ENCODE measurements around the gene IGF2. TPM values are rescaled to one million over a fixed set of nuclear protein-coding genes. Genes with fewer than 3 reads are reported as not detected.
"Not testable (repeated sequence)": the region's sequence is repeated elsewhere in the genome, so short reads cannot be mapped to it uniquely, and the experiment has no call there.

Gene IGF2
- total RNA-seq, 1 donor from 2014 or later = 6.7 TPM

GRCh38 chr11:2124736-2125484, 14.3 kb downstream of the IGF2 start:
- not testable (repeated sequence) for DNase-seq (ENCODE audit: low read depth in 2 of 2)

- DNase-seq (ENCODE audit: low read depth in 2 of 2) = no peak
Observed at GRCh38 chr11:2123628-2123960, 15.6 kb downstream of the IGF2 start.

GRCh38 chr11:2122907-2123627, 16.1 kb downstream of the IGF2 start:
- DNase-seq (ENCODE audit: low read depth in 2 of 2) = peak in 1 of 2 donors; percentile 19

GRCh38 chr11:2122222-2122906, 16.8 kb downstream of the IGF2 start:
- DNase-seq (ENCODE audit: low read depth in 2 of 2) = peak in 1 of 2 donors; percentile 22

- no peak for DNase-seq (ENCODE audit: low read depth in 2 of 2)
Observed at GRCh38 chr11:2121227-2122130, 17.7 kb downstream of the IGF2 start.

- DNase-seq (ENCODE audit: low read depth in 2 of 2) = no peak
Observed at GRCh38 chr11:2120359-2121100, 18.7 kb downstream of the IGF2 start.

GRCh38 chr11:2118677-2119076, 20.5 kb downstream of the IGF2 start:
- DNase-seq (ENCODE audit: low read depth in 2 of 2) = no peak

GRCh38 chr11:2116680-2117079, 22.5 kb downstream of the IGF2 start:
- no peak for DNase-seq (ENCODE audit: low read depth in 2 of 2)

GRCh38 chr11:2115308-2115707, 23.9 kb downstream of the IGF2 start:
- DNase-seq (ENCODE audit: low read depth in 2 of 2) = no peak

GRCh38 chr11:2114430-2115241, 24.6 kb downstream of the IGF2 start:
- no peak for DNase-seq (ENCODE audit: low read depth in 2 of 2)

- no peak for DNase-seq (ENCODE audit: low read depth in 2 of 2)
Observed at GRCh38 chr11:2113776-2114175, 25.4 kb downstream of the IGF2 start.

- peak in 1 of 2 donors; percentile 10 for DNase-seq (ENCODE audit: low read depth in 2 of 2)
Observed at GRCh38 chr11:2110521-2110920, 28.7 kb downstream of the IGF2 start.

- DNase-seq (ENCODE audit: low read depth in 2 of 2) = peak; percentile 58 to 68
Observed at GRCh38 chr11:2109541-2110019, 29.6 kb downstream of the IGF2 start.

- DNase-seq (ENCODE audit: low read depth in 2 of 2) = no peak
Observed at GRCh38 chr11:2108675-2109491, 30.3 kb downstream of the IGF2 start.

GRCh38 chr11:2107941-2108630, 31.1 kb downstream of the IGF2 start:
- DNase-seq (ENCODE audit: low read depth in 2 of 2) = no peak

- no peak for DNase-seq (ENCODE audit: low read depth in 2 of 2)
Observed at GRCh38 chr11:2107521-2107920, 31.7 kb downstream of the IGF2 start.

- no peak for DNase-seq (ENCODE audit: low read depth in 2 of 2)
Observed at GRCh38 chr11:2106583-2107209, 32.5 kb downstream of the IGF2 start.

GRCh38 chr11:2105511-2105910, 33.7 kb downstream of the IGF2 start:
- no peak for DNase-seq (ENCODE audit: low read depth in 2 of 2)

Data from lung microvascular endothelial cell (primary cell).